Measurements from ENCODE around the gene SPSB1.
A peak's percentile ranks its signal among the peaks of the same experiment; 100 is the strongest.

Gene SPSB1

GRCh38 chr1:9326596-9326995 is 33.9 kb downstream of the SPSB1 start:
- Mint-ChIP-seq H3K4me1 (peaks cover 8% of the 10 kb centered on the region), H3K4me3 (no peak overlapping the region), H3K9me3 (no peaks in the 10 kb centered on the region), H3K27ac (no peak overlapping the region), H3K36me3 (no peaks in the 10 kb centered on the region)
- DNase-seq (ENCODE audit: low spot score in 2 of 2) (no peak), ATAC-seq (no peak)

- Mint-ChIP-seq H3K4me1 (peaks cover 24% of the 10 kb centered on the region), H3K4me3 (no peak overlapping the region), H3K36me3 (no peaks in the 10 kb centered on the region), H3K27ac (no peak overlapping the region), H3K9me3 (no peaks in the 10 kb centered on the region)
- ATAC-seq (no peak), DNase-seq (ENCODE audit: low spot score in 2 of 2) (no peak)
Observed at GRCh38 chr1:9328201-9328600, 35.5 kb downstream of the SPSB1 start.

GRCh38 chr1:9328715-9329114 is 36.0 kb downstream of the SPSB1 start:
- no peak for ATAC-seq
- H3K4me1 Mint-ChIP-seq: peaks cover 26% of the 10 kb centered on the region
- H3K36me3 Mint-ChIP-seq: no peaks in the 10 kb centered on the region
- no peak for DNase-seq (ENCODE audit: low spot score in 2 of 2)
- H3K4me3 Mint-ChIP-seq: no peak overlapping the region
- H3K27ac Mint-ChIP-seq: no peak overlapping the region
- H3K9me3 Mint-ChIP-seq: no peaks in the 10 kb centered on the region

DNA sequence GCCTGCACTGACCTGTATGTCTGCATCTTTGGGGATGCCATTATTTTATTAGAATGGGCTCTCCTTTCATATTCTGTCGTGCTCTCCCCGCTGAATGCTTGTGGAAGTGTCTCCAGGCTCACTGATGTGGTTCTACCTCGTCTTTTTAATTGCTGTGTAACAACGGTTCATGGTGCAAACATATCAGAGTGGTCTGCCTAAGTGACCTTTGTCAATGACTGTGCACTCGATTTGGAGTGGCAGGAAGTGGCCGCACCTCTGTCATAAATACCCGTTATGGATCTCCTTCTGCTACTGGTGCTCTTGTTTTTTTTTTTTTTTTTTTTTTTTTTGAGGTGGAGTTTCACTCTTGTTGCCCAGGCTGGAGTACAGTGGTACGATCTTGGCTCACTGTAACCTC is 38.3 kb downstream of the SPSB1 start:
- Mint-ChIP-seq H3K4me3 (no peak overlapping the region), H3K4me1 (peaks cover 26% of the 10 kb centered on the region), H3K36me3 (no peaks in the 10 kb centered on the region), H3K27ac (no peak overlapping the region), H3K9me3 (no peaks in the 10 kb centered on the region)
- ATAC-seq (no peak), DNase-seq (ENCODE audit: low spot score in 2 of 2) (no peak)

GRCh38 chr1:9331558-9332346 is 39.1 kb downstream of the SPSB1 start:
- ATAC-seq: no peak
- no peaks in the 10 kb centered on the region for H3K36me3 Mint-ChIP-seq
- DNase-seq (ENCODE audit: low spot score in 2 of 2): no peak
- H3K27ac Mint-ChIP-seq: peak overlapping the region; percentile 11
- peaks cover 26% of the 10 kb centered on the region for H3K4me1 Mint-ChIP-seq
- H3K4me3 Mint-ChIP-seq: no peak overlapping the region
- H3K9me3 Mint-ChIP-seq: no peaks in the 10 kb centered on the region

DNA sequence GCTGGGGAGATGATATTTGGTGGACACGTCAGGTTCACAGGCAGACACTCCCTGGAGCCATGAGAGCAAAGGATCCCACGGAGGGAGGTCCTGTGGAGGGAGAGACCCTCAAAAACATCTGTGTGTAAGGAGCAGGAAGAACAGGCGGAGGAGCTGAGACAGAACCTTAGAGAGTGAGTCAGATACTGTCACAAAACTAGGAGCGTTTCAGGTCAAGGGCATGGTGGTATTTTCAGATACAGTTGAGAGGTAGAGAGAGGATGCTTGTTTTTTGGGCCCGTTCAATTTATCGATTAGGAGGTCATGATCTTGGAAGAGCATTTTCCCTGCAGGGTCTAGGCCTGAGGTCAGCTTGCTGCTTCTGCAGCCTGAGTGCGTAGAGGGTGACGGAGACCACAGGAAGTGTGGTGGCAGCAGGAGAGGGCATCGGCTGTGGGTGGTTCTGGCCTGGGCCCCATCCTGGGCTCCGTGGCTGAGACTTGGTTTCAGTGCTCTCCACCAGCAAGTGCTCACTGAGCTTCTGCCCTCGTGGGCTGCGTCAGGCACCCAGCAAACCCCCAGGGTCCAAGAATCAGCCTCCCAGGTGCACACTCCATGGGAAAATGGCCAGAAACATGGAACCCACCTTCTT is 39.9 kb downstream of the SPSB1 start:
- Mint-ChIP-seq H3K9me3 (no peaks in the 10 kb centered on the region), H3K4me3 (no peak overlapping the region), H3K36me3 (no peaks in the 10 kb centered on the region)

DNA sequence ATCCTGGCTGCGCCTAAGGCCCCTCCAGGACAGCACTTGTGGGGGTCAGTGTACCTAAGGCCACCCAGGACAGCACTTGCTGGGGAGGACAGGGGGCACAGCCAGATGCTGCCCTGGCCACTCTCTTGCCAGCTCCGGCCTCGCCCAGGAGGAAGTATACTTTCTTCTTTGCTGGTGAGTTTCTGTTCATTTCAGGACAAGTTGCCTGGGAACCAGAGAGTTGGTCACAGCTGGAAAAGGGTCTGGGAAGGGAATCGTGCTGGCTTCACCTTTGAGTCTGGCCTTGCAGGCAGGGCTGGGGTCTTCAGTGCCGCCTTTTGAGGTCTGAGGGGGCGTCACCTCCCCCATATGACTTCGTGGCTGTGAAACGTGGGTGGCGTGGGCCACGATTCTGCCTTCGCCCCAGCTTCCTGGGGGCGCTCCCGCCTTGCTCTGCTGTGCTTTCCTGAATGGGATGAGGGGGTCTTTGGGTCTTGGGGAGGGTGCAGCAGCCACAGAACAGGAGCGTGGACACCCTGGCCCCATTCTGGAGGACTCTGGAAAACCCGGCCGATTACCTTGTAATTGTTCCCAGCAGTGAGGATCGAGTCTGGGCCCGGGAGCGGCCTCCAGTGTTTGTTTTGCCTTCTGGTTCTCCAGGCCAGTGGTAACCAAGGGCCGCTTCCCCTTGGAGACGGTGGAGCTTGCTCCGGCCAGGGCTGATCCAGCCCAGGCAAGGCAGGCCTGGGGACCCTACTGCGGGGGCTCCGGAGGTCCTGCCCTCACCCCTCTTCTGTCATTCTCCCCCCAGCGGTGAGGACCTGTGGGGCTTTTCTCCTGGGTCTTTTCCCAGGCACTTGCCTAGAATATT is 45.9 kb downstream of the SPSB1 start:
- no peak for DNase-seq (ENCODE audit: low spot score in 2 of 2)
- H3K9me3 Mint-ChIP-seq: peaks cover 3% of the 10 kb centered on the region
- H3K36me3 Mint-ChIP-seq: no peaks in the 10 kb centered on the region

More for the DNA sequence above, 39.9 kb downstream of the SPSB1 start:
- no peak for DNase-seq (ENCODE audit: low spot score in 2 of 2)
- peak overlapping the region; percentile 2 for H3K27ac Mint-ChIP-seq
- ATAC-seq: peak; percentile 53
- peaks cover 26% of the 10 kb centered on the region for H3K4me1 Mint-ChIP-seq

GRCh38 chr1:9340172-9340854 is 47.6 kb downstream of the SPSB1 start:
- Mint-ChIP-seq H3K4me3 (no peak overlapping the region), H3K9me3 (peaks cover 3% of the 10 kb centered on the region), H3K36me3 (no peaks in the 10 kb centered on the region), H3K4me1 (no peaks in the 10 kb centered on the region), H3K27ac (no peak overlapping the region)
- no peak for ATAC-seq
- no peak for DNase-seq (ENCODE audit: low spot score in 2 of 2)

More for the DNA sequence above, 45.9 kb downstream of the SPSB1 start:
- no peak overlapping the region for H3K4me3 Mint-ChIP-seq
- H3K4me1 Mint-ChIP-seq: peaks cover 6% of the 10 kb centered on the region
- no peak for ATAC-seq
- H3K27ac Mint-ChIP-seq: no peak overlapping the region

- peaks cover 3% of the 10 kb centered on the region for H3K9me3 Mint-ChIP-seq
- no peaks in the 10 kb centered on the region for H3K36me3 Mint-ChIP-seq
Observed at GRCh38 chr1:9340864-9341263, 48.2 kb downstream of the SPSB1 start.

GRCh38 chr1:9341301-9341845 is 48.7 kb downstream of the SPSB1 start:
- DNase-seq (ENCODE audit: low spot score in 2 of 2) (no peak), ATAC-seq (no peak)
- no peaks in the 10 kb centered on the region for H3K36me3 Mint-ChIP-seq
- no peak overlapping the region for H3K4me3 Mint-ChIP-seq
- H3K27ac Mint-ChIP-seq: no peak overlapping the region
- H3K4me1 Mint-ChIP-seq: no peaks in the 10 kb centered on the region
- peaks cover 3% of the 10 kb centered on the region for H3K9me3 Mint-ChIP-seq

More at GRCh38 chr1:9340864-9341263, 48.2 kb downstream of the SPSB1 start:
- no peak overlapping the region for H3K27ac Mint-ChIP-seq
- DNase-seq (ENCODE audit: low spot score in 2 of 2): no peak
- ATAC-seq: no peak
- H3K4me3 Mint-ChIP-seq: no peak overlapping the region
- H3K4me1 Mint-ChIP-seq: no peaks in the 10 kb centered on the region

DNA sequence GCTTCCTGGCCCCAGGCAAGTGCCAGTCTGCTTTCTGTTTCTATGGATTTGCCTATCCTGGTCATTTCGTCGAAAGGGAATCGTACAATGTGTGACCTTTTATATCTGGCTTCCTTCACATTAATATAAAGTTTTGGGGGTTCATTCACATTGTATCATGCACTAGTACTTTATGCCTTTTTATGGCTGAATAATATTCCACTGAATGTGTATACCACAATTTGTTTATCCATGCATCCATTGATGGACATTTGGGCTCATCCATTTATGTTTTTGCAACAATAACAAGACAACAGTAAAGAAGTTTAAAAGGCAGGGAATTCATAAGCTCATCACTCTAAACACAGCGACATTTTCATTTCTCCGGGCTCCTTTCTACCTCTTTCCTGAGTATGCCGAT is 50.6 kb downstream of the SPSB1 start:
- DNase-seq (ENCODE audit: low spot score in 2 of 2): no peak
- Mint-ChIP-seq H3K4me1 (no peaks in the 10 kb centered on the region), H3K27ac (no peak overlapping the region), H3K9me3 (peaks cover 3% of the 10 kb centered on the region), H3K36me3 (no peaks in the 10 kb centered on the region), H3K4me3 (no peak overlapping the region)
- no peak for ATAC-seq

- peaks cover 3% of the 10 kb centered on the region for H3K9me3 Mint-ChIP-seq
- H3K4me3 Mint-ChIP-seq: no peak overlapping the region
- no peak overlapping the region for H3K27ac Mint-ChIP-seq
- H3K36me3 Mint-ChIP-seq: no peaks in the 10 kb centered on the region
- no peak for ATAC-seq
- DNase-seq (ENCODE audit: low spot score in 2 of 2): no peak
- peaks cover 2% of the 10 kb centered on the region for H3K4me1 Mint-ChIP-seq
Observed at GRCh38 chr1:9344426-9345200, 51.9 kb downstream of the SPSB1 start.

- no peak overlapping the region for H3K27ac Mint-ChIP-seq
- no peak for ATAC-seq
Observed at GRCh38 chr1:9345471-9345870, 52.8 kb downstream of the SPSB1 start.

DNA sequence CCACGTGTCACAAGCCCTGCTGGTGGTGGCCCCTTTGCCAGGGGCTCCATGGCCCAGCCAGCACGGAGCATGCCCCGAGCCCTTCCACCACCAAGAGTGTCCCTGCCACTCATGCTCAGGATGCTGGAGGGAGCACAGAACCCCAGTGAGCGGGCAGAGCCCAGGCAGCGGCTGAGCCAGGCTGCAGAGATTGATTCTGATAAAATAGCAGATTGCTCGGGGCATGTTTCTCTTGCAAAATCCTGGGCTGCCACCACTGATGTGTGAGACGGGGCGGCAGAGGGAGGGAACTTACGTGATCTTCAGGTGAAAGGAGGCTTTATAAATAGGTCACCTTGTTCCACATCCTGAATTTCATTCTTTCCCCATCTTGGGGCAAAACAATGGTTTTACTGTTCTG is 53.2 kb downstream of the SPSB1 start:
- ATAC-seq (no peak), DNase-seq (ENCODE audit: low spot score in 2 of 2) (no peak)
- peaks cover 3% of the 10 kb centered on the region for H3K9me3 Mint-ChIP-seq
- no peaks in the 10 kb centered on the region for H3K36me3 Mint-ChIP-seq
- H3K27ac Mint-ChIP-seq: no peak overlapping the region
- H3K4me3 Mint-ChIP-seq: no peak overlapping the region
- H3K4me1 Mint-ChIP-seq: peaks cover 6% of the 10 kb centered on the region

More at GRCh38 chr1:9345471-9345870, 52.8 kb downstream of the SPSB1 start:
- DNase-seq (ENCODE audit: low spot score in 2 of 2): no peak
- peaks cover 6% of the 10 kb centered on the region for H3K4me1 Mint-ChIP-seq
- no peaks in the 10 kb centered on the region for H3K36me3 Mint-ChIP-seq
- peaks cover 3% of the 10 kb centered on the region for H3K9me3 Mint-ChIP-seq
- no peak overlapping the region for H3K4me3 Mint-ChIP-seq
